Astrocyte (in vitro differentiated cells and primary cell): ENCODE measurements around the gene BEST1. TPM values are rescaled to one million over a fixed set of nuclear protein-coding genes. Genes with fewer than 3 reads are reported as not detected.

Source experiments
- DNase-seq: peaks from one replicate; pipeline ENCODE4 v3.0.0-alpha.2; 2010; ENCODE audit warnings: low read depth
- FAIRE-seq: peaks from 2 replicates; lab custom pipeline; 2011; peaks lifted over from hg19 to GRCh38; lab: Jason Lieb, UNC
- H2AFZ ChIP-seq: 2 replicates; pipeline ENCODE4 v1.6.0; 2012; ENCODE audit warnings: low read depth, low read length, inconsistent platforms
- H3K27ac ChIP-seq: 2 replicates; pipeline ENCODE4 v1.5.1; 2011; ENCODE audit warnings: low read depth, low read length, inconsistent platforms
- H3K27me3 ChIP-seq: 2 replicates; pipeline ENCODE4 v1.6.0; 2011; ENCODE audit warnings: low read length, inconsistent platforms; ENCODE audit not compliant: insufficient read depth
- H3K36me3 ChIP-seq: 2 replicates; pipeline ENCODE4 v1.5.1; 2011; ENCODE audit warnings: low read length, inconsistent platforms; ENCODE audit not compliant: insufficient read depth
- H3K4me1 ChIP-seq: 2 replicates; pipeline ENCODE4 v1.5.1; 2011; ENCODE audit warnings: low read length, inconsistent platforms; ENCODE audit not compliant: insufficient read depth
- H3K4me2 ChIP-seq: 2 replicates; pipeline ENCODE4 v1.6.0; 2012; ENCODE audit warnings: low read length, inconsistent platforms
- H3K4me3 ChIP-seq: 2 replicates; pipeline ENCODE4 v1.5.1; 2011; ENCODE audit warnings: low read depth, mild to moderate bottlenecking, low read length, inconsistent platforms; ENCODE audit not compliant: insufficient read depth
- H3K79me2 ChIP-seq: 2 replicates; pipeline ENCODE4 v1.6.0; 2012; ENCODE audit warnings: mild to moderate bottlenecking, low read length, inconsistent platforms; ENCODE audit not compliant: insufficient read depth
- H3K9ac ChIP-seq: 2 replicates; pipeline ENCODE4 v1.6.0; 2012; ENCODE audit warnings: mild to moderate bottlenecking, low read length, inconsistent platforms
- H3K9me3 ChIP-seq: 2 replicates; pipeline ENCODE4 v1.5.1; 2012; ENCODE audit warnings: low read depth, mild to moderate bottlenecking, low read length, inconsistent platforms; ENCODE audit not compliant: insufficient read depth
- H4K20me1 ChIP-seq: 2 replicates; pipeline ENCODE4 v1.6.0; 2012; ENCODE audit warnings: low read length, inconsistent platforms; ENCODE audit not compliant: insufficient read depth
- H3K27ac Mint-ChIP-seq: one replicate; pipeline ENCODE4 v1.8.0; 2021; ENCODE audit warnings: mild to moderate bottlenecking, mixed read lengths; ENCODE audit not compliant: unreplicated experiment
- H3K27me3 Mint-ChIP-seq: one replicate; pipeline ENCODE4 v1.8.0; 2021; ENCODE audit warnings: low read depth, mixed read lengths; ENCODE audit not compliant: unreplicated experiment
- H3K36me3 Mint-ChIP-seq: one replicate; pipeline ENCODE4 v1.8.0; 2021; ENCODE audit warnings: low read depth, mixed read lengths; ENCODE audit not compliant: unreplicated experiment
- H3K4me1 Mint-ChIP-seq: one replicate; pipeline ENCODE4 v1.8.0; 2021; ENCODE audit warnings: low read depth, mixed read lengths; ENCODE audit not compliant: unreplicated experiment
- H3K4me3 Mint-ChIP-seq: one replicate; pipeline ENCODE4 v1.8.0; 2021; ENCODE audit warnings: mild to moderate bottlenecking, moderate library complexity, mixed read lengths; ENCODE audit not compliant: unreplicated experiment
- H3K9me3 Mint-ChIP-seq: one replicate; pipeline ENCODE4 v1.8.0; 2021; ENCODE audit warnings: mild to moderate bottlenecking, mixed read lengths; ENCODE audit not compliant: unreplicated experiment
- EZH2 ChIP-seq: IDR thresholded peaks from 2 replicates; pipeline ENCODE4 v1.6.1; 2012; ENCODE audit warnings: mild to moderate bottlenecking, low read length, inconsistent platforms; ENCODE audit not compliant: insufficient read depth
- total RNA-seq: library from RNA; stranded (reverse); gene quantifications from 2 replicates; pipeline ENCODE4 v1.2.1, GENCODE V29; 2021
- TF ChIP-seq, protein P1 (sequence below): IDR thresholded peaks from 2 replicates; pipeline ENCODE4 v1.5.1; 2011; ENCODE audit warnings: low read depth, mild to moderate bottlenecking, inconsistent platforms, low read length, moderate library complexity; ENCODE audit not compliant: insufficient read depth

BEST1 gene
- total RNA-seq, 1 donor from 2014 or later: 0.66 TPM

DNA sequence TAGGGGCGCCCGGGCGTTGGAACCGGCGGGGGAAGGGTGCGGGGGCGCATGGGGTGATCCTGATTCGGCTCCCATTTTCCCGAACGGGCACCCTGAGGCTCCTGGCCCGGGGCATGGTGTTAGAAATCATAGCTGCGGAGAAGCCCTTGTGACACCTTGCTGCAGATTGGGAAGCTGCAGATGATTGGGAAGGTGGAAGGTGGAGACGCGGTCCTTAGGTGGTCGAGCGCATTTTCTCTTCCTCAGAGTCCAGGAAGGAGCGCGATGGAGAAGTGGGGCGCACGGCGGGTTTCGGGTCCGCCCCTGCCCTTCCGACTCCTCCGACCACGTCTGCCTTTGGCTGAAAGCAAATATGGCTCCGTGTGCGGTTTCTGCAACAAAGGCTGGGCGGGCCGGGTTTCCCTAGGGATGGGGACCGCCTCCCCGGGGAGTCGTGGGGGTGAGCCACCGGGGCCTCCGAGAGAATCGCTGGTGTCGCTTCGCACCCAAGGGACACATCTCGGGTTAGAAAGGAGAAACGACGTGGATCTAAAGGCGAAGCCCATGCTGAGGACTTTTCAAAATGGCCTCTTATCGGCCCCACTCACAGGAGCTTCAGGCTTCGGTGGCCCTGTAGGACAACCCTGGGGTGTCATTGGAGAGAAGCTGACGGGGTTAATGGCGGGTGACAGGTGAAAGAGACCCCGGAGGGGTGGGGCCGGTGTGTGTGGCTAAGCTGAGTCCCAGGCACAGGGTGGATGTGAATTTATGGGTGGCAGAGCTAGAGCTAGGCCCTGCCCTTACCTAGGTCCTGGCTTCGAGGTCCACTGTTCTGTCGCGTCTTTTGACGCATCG is 18.0 kb downstream of the BEST1 start:
- peak overlapping the region; percentile 86 for H3K4me2 ChIP-seq
- no peaks in the 10 kb centered on the region for H3K9me3 ChIP-seq
- H3K36me3 ChIP-seq: peaks cover 22% of the 10 kb centered on the region
- peak overlapping the region; percentile 94 for H3K9ac ChIP-seq
- H3K4me1 ChIP-seq: peaks cover 39% of the 10 kb centered on the region
- Mint-ChIP-seq H3K27me3 (no peaks in the 10 kb centered on the region), H3K27ac (peak overlapping the region; percentile 91), H3K9me3 (no peaks in the 10 kb centered on the region), H3K4me3 (peak overlapping the region; percentile 84), H3K36me3 (peaks cover 17% of the 10 kb centered on the region), H3K4me1 (peaks cover 47% of the 10 kb centered on the region)
- no peak for DNase-seq
- no peaks in the 10 kb centered on the region for H3K27me3 ChIP-seq
- H4K20me1 ChIP-seq: peaks cover 39% of the 10 kb centered on the region
- H3K79me2 ChIP-seq: peaks cover 41% of the 10 kb centered on the region
- H3K27ac ChIP-seq: peak overlapping the region; percentile 81
- no peak for FAIRE-seq
- peak overlapping the region; percentile 51 for H2AFZ ChIP-seq
- TF ChIP-seq, protein P1, sequence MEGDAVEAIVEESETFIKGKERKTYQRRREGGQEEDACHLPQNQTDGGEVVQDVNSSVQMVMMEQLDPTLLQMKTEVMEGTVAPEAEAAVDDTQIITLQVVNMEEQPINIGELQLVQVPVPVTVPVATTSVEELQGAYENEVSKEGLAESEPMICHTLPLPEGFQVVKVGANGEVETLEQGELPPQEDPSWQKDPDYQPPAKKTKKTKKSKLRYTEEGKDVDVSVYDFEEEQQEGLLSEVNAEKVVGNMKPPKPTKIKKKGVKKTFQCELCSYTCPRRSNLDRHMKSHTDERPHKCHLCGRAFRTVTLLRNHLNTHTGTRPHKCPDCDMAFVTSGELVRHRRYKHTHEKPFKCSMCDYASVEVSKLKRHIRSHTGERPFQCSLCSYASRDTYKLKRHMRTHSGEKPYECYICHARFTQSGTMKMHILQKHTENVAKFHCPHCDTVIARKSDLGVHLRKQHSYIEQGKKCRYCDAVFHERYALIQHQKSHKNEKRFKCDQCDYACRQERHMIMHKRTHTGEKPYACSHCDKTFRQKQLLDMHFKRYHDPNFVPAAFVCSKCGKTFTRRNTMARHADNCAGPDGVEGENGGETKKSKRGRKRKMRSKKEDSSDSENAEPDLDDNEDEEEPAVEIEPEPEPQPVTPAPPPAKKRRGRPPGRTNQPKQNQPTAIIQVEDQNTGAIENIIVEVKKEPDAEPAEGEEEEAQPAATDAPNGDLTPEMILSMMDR: no peak
- TF ChIP-seq EZH2: no peak
- H3K4me3 ChIP-seq: peak overlapping the region; percentile 99

DNA sequence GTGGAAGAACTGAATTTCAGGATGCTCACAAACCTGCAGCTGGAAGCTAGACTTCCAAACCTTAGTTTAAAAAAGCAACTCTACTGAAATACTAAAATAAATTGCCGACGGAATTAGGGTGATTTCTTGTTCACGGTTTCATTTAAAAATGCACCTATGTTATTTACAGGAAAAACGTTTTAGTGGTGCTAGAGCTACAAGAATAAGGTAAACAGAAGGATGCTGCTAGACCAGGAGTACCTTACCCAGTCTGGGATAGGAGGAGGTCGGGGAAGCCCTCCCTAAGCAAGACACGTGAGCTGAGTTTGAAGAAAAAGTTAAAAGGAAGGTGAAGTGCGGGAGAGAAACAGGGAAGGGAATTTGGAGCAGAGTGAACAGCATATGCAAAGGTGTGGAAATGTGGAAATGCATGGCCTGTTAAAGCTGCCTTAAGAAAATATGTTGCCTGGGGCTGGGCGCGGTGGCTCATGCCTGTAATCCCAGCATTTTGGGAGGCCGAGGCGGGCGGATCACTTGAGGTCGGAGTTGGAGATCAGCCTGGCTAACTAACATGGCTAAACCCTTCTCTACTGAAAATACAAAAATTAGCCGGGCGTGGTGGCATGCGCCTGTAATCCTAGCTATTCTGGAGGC is 18.7 kb downstream of the BEST1 start:
- no peaks in the 10 kb centered on the region for H3K27me3 ChIP-seq
- H4K20me1 ChIP-seq: peaks cover 32% of the 10 kb centered on the region
- peaks cover 18% of the 10 kb centered on the region for H3K36me3 ChIP-seq
- Mint-ChIP-seq H3K4me3 (peak overlapping the region; percentile 84), H3K36me3 (peaks cover 14% of the 10 kb centered on the region), H3K27me3 (no peaks in the 10 kb centered on the region), H3K27ac (peak overlapping the region; percentile 83), H3K4me1 (peaks cover 49% of the 10 kb centered on the region), H3K9me3 (no peaks in the 10 kb centered on the region)
- peak overlapping the region; percentile 94 for H3K9ac ChIP-seq
- H3K79me2 ChIP-seq: peaks cover 41% of the 10 kb centered on the region
- H3K4me3 ChIP-seq: peak overlapping the region; percentile 99
- peak overlapping the region; percentile 51 for H2AFZ ChIP-seq
- peaks cover 47% of the 10 kb centered on the region for H3K4me1 ChIP-seq
- no peak overlapping the region for H3K27ac ChIP-seq
- DNase-seq: no peak
- FAIRE-seq: no peak
- TF ChIP-seq EZH2: no peak
- TF ChIP-seq, protein P1: no peak
- peak overlapping the region; percentile 86 for H3K4me2 ChIP-seq
- H3K9me3 ChIP-seq: no peaks in the 10 kb centered on the region
